GM18499 (cell line): ENCODE data around the gene CINP.

Source experiments
- ATAC-seq: cut with Tn5 transposase; IDR thresholded peaks from one replicate; pipeline ENCODE4 v1.9.1; 2021; ENCODE audit warnings: moderate number of reproducible peaks; ENCODE audit not compliant: insufficient read depth, unreplicated experiment

The CINP gene

GRCh38 chr14:102362545-102363181 is at the start of gene CINP, which contains the start of gene TECPR2:
Gene CINP (minus strand): TSS chr14:102362890. CDS start chr14:102362851, 39 bp downstream.
Gene TECPR2 (plus strand): TSS chr14:102362941. CDS start chr14:102376722, 13,781 bp downstream.
- ATAC-seq, result peak; percentile 49

GRCh38 chr14:102408724-102409123 is 46.0 kb upstream of the CINP start:
- no peak for ATAC-seq

GRCh38 chr14:102407258-102407657 is 44.6 kb upstream of the CINP start:
- ATAC-seq, result no peak

GRCh38 chr14:102403028-102403427 is 40.3 kb upstream of the CINP start:
- ATAC-seq, result no peak

- ATAC-seq, result no peak
Observed at GRCh38 chr14:102396521-102396920, 33.8 kb upstream of the CINP start.

GRCh38 chr14:102394717-102395375 is 32.2 kb upstream of the CINP start:
- ATAC-seq, result no peak

- no peak for ATAC-seq
Observed at GRCh38 chr14:102392506-102392905, 29.8 kb upstream of the CINP start.

- no peak for ATAC-seq
Observed at GRCh38 chr14:102390064-102390855, 27.6 kb upstream of the CINP start.

- no peak for ATAC-seq
Observed at GRCh38 chr14:102389246-102389645, 26.6 kb upstream of the CINP start.

- no peak for ATAC-seq
Observed at GRCh38 chr14:102387086-102387485, 24.4 kb upstream of the CINP start.

- no peak for ATAC-seq
Observed at GRCh38 chr14:102378830-102379229, 16.1 kb upstream of the CINP start.

- no peak for ATAC-seq
Observed at GRCh38 chr14:102377696-102378095, 15.0 kb upstream of the CINP start.

GRCh38 chr14:102375119-102375518 is 12.4 kb upstream of the CINP start:
- no peak for ATAC-seq

- no peak for ATAC-seq
Observed at GRCh38 chr14:102374264-102374663, 11.6 kb upstream of the CINP start.

GRCh38 chr14:102373110-102373509 is 10.4 kb upstream of the CINP start:
- no peak for ATAC-seq

GRCh38 chr14:102371361-102371760 is 8.7 kb upstream of the CINP start:
- no peak for ATAC-seq

- no peak for ATAC-seq
Observed at GRCh38 chr14:102370305-102370809, 7.7 kb upstream of the CINP start.

- no peak for ATAC-seq
Observed at GRCh38 chr14:102363182-102363943, 673 bp upstream of the CINP start.

GRCh38 chr14:102362084-102362483 is 606 bp downstream of the CINP start:
- no peak for ATAC-seq

GRCh38 chr14:102360388-102360787 is 2.3 kb downstream of the CINP start:
- ATAC-seq, result no peak
